ENCODE data around the gene EBPL. TPM values are rescaled to one million over a fixed set of nuclear protein-coding genes. Genes with fewer than 3 reads are reported as not detected.

The EBPL gene
- total and polyA plus RNA-seq, 4 experiments from 2014 or later = 15.1 to 61.6 (median 34.5) TPM

DNA sequence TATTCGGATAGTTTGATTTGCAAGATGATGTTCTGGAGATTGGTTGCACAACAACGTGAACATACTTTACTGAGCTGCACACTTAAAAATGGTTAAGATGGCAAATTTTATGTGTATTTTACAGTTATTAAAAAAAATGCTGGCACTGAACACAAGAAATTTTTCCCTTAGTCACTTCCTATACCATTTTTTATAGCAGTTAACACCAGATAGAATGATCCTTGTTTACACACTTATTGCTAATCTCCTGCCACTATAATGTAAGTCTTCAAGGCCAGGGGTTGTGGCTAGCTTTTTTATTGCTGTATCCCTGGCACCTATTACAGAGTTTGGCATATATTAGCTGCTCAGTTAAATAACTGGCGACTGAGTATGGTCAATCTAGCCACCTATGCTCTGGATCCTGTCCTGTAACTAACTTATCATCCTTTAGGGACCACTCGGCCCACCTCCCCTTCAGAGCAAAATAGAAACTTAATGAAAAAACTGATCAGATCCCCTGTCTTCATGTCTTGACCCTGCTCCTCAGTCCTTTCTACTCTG, 2.0 kb upstream of the EBPL start:
- POLR2A ChIA-PET (ENCODE audit: partially characterized antibody) = interaction anchor here (1.5 kb wide), 1 partner anchor 100 kb away, joined by 4 read pairs; the partner anchor contains the start of gene KPNA3

DNA sequence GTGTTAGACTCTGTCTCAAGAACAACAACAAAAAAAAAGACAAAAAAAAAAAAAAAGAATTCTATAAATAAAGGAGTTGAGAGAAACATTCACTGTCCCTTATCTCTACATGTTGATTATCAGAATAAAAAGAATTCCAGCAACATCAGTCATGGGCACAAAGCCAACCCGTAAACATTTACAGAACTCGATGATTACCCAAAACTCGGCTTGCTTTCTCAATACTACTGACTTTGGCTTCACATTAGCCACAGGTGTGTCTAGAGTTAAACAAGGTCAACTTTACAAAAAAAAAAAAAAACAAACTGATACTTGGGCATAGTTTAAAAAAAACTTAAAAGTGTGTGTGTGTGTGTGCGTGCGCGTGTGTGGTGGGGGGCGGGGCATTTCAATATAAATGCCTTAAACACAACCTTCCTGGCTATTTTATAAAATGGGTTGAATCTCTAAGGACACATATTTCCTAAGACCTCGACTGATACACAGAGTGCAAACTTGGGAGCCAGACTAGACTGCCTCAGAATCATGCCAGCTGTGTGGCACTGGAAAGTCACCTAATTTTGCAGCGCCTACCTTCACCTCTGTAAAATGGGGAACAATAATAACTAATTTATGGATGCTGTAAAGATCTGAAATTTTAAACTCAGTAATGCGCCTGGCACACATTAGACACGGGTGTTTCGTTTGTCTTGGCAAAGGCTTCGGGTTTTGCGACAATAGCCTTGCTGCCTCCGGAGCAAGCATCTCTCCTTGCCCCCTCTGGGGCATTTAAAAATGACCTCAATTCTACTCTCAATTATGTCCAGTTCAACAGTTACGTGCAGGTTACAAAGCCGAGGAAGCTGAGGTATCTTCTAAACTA, 922 bp downstream of the EBPL start:
- Histone ChIP-seq H3K9me3 (ENCODE audit: control insufficient read depth in 1 of 2, low read length in 2 of 2) (no peaks in the 10 kb centered on the region), H3K4me1 (ENCODE audit: insufficient read depth, low read length) (peaks cover 19% of the 10 kb centered on the region), H3K27me3 (ENCODE audit: insufficient read depth, low read length) (no peaks in the 10 kb centered on the region), H3K36me3 (ENCODE audit: insufficient read depth, low read length) (no peaks in the 10 kb centered on the region), H3K4me3 (ENCODE audit: low read length in 2 of 2) (peak overlapping the region; percentile 50 to 93), H3K27ac (ENCODE audit: low read depth, low read length) (peak overlapping the region; percentile 55)
- Mint-ChIP-seq H3K4me3 (peak overlapping the region; percentile 87 to 93 (median 90)), H3K27me3 (no peaks in the 10 kb centered on the region), H3K9me3 (no peaks in the 10 kb centered on the region), H3K4me1 (peaks cover 19 to 39% (median 32%) of the 10 kb centered on the region in 4 donors), H3K36me3 (peaks cover 4 to 8% of the 10 kb centered on the region in 2 donors), H3K27ac (peak overlapping the region; percentile 59 to 88 (median 72))
- ChIA-PET CTCF (ENCODE audit: partially characterized antibody) (interaction anchor here (1.0 to 1.3 kb wide), 3 partner anchors 62 to 101 kb away, joined by 3 to 5 read pairs (median 3); partner anchors contain the start of gene ARL11), POLR2A (ENCODE audit: partially characterized antibody) (interaction anchor here (0.8 to 2.5 kb wide), 9 partner anchors 13 to 435 kb away, joined by 3 to 44 read pairs (median 3); partner anchors contain the start of genes CAB39L, KPNA3, PHF11 and SETDB2)
- peak in 1 of 5 donors; percentile 5 for DNase-seq
- intact Hi-C loops (cut with micrococcal nuclease) = loop anchor here (5.0 kb wide), 2 partner anchors 42 to 43 kb away; no protein-coding TSS in a partner anchor

More for the DNA sequence above, 2.0 kb upstream of the EBPL start:
- no peaks in the 10 kb centered on the region for H3K27me3 ChIP-seq (ENCODE audit: insufficient read depth, low read length)
- H3K9me3 Mint-ChIP-seq = no peaks in the 10 kb centered on the region
- no peaks in the 10 kb centered on the region for H3K36me3 ChIP-seq (ENCODE audit: insufficient read depth, low read length)
- H3K27me3 Mint-ChIP-seq = no peaks in the 10 kb centered on the region
- H3K4me1 ChIP-seq (ENCODE audit: insufficient read depth, low read length) = peaks cover 19% of the 10 kb centered on the region
- CTCF ChIA-PET (ENCODE audit: partially characterized antibody) = no interaction called here
- H3K4me3 ChIP-seq (ENCODE audit: low read length in 2 of 2) = no peak overlapping the region
- peaks cover 12 to 26% (median 21%) of the 10 kb centered on the region in 4 donors for H3K4me1 Mint-ChIP-seq
- intact Hi-C loops (cut with micrococcal nuclease) = loop anchor here (5.0 kb wide), 2 partner anchors 39 to 46 kb away; no protein-coding TSS in a partner anchor
- no peak for DNase-seq
- peaks cover 0 to 1% of the 10 kb centered on the region in 2 donors for H3K36me3 Mint-ChIP-seq
- peak overlapping the region in 3 of 8 donors; percentile 22 to 45 (median 45) for H3K4me3 Mint-ChIP-seq
- peak overlapping the region in 1 of 7 donors; percentile 1 for H3K27ac Mint-ChIP-seq
- H3K9me3 ChIP-seq (ENCODE audit: control insufficient read depth in 1 of 2, low read length in 2 of 2) = no peaks in the 10 kb centered on the region
- H3K27ac ChIP-seq (ENCODE audit: low read depth, low read length) = no peak overlapping the region

DNA sequence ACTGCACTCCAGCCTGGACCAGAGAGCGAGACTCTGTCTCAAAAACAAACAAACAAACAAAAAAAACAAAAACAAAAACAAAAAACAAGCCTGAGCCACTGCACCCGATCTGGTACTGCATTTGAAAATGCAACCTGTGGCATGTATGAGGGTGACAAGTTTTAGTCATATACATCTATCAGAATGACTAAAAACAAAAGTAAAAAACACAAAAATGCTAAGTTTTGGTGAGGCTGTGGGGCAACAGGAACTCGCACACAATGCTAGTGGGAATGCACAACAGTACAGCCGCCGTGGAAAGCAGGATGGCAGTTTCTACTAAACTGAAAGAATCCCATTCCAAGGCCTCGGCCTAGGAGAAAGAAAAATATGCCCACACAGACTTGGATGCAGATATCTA, 7.8 kb downstream of the EBPL start:
- H3K9me3 ChIP-seq (ENCODE audit: control insufficient read depth in 1 of 2, low read length in 2 of 2) = no peaks in the 10 kb centered on the region
- peak overlapping the region in 2 of 8 donors; percentile 22 to 42 for H3K4me3 Mint-ChIP-seq
- peaks cover 5 to 11% of the 10 kb centered on the region in 2 donors for H3K36me3 Mint-ChIP-seq
- no peaks in the 10 kb centered on the region for H3K36me3 ChIP-seq (ENCODE audit: insufficient read depth, low read length)
- peaks cover 18 to 28% (median 25%) of the 10 kb centered on the region in 4 donors for H3K4me1 Mint-ChIP-seq
- H3K4me3 ChIP-seq (ENCODE audit: low read length in 2 of 2) = no peak overlapping the region
- H3K27me3 ChIP-seq (ENCODE audit: insufficient read depth, low read length) = no peaks in the 10 kb centered on the region
- intact Hi-C loops (cut with micrococcal nuclease) = no loop called here
- H3K4me1 ChIP-seq (ENCODE audit: insufficient read depth, low read length) = no peaks in the 10 kb centered on the region
- H3K27ac ChIP-seq (ENCODE audit: low read depth, low read length) = no peak overlapping the region
- peak overlapping the region in 1 of 7 donors; percentile 37 for H3K27ac Mint-ChIP-seq
- ChIA-PET POLR2A (ENCODE audit: partially characterized antibody) (no interaction called here), CTCF (ENCODE audit: partially characterized antibody) (no interaction called here)
- H3K9me3 Mint-ChIP-seq = no peaks in the 10 kb centered on the region
- H3K27me3 Mint-ChIP-seq = no peaks in the 10 kb centered on the region
- no peak for DNase-seq

DNA sequence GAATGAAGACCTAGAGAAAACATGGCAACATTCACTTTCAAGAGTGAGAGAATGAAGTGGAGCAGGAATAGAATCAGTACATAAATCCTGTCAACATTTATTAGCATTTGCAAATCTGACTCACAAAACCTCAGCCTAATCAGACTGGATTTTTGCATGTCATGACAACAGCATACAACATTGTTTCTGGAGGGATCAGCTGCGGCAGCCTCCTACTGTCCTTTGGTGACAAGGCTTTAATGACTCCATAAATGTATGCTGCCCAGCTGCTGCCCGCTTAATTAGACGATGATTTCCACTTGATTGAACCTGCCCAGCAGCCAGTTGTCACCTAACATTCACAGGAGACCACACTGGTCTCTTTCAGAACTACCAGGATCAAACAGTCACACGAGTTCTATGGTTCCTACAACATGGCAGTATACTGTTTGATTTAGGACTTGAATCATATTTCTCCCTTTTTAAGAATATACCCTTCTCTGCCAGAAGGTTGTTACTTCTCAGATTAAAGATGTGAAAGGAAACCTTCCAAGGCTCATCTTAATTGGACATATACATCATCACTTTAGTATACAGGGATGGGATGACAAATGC, 9.3 kb downstream of the EBPL start:
- intact Hi-C loops (cut with micrococcal nuclease) = no loop called here
- no peaks in the 10 kb centered on the region for H3K27me3 Mint-ChIP-seq
- H3K27ac Mint-ChIP-seq = peak overlapping the region in 1 of 7 donors; percentile 13
- no peak overlapping the region for H3K4me3 Mint-ChIP-seq
- CTCF ChIA-PET (ENCODE audit: partially characterized antibody) = no interaction called here
- DNase-seq = no peak
- POLR2A ChIA-PET (ENCODE audit: partially characterized antibody) = no interaction called here
- Histone ChIP-seq H3K27me3 (ENCODE audit: insufficient read depth, low read length) (no peaks in the 10 kb centered on the region), H3K4me1 (ENCODE audit: insufficient read depth, low read length) (no peaks in the 10 kb centered on the region), H3K27ac (ENCODE audit: low read depth, low read length) (no peak overlapping the region), H3K36me3 (ENCODE audit: insufficient read depth, low read length) (no peaks in the 10 kb centered on the region), H3K9me3 (ENCODE audit: control insufficient read depth in 1 of 2, low read length in 2 of 2) (no peaks in the 10 kb centered on the region), H3K4me3 (ENCODE audit: low read length in 2 of 2) (no peak overlapping the region)
- H3K9me3 Mint-ChIP-seq = no peaks in the 10 kb centered on the region
- H3K36me3 Mint-ChIP-seq = peaks cover 4 to 18% of the 10 kb centered on the region in 2 donors
- peaks cover 14 to 22% (median 18%) of the 10 kb centered on the region in 4 donors for H3K4me1 Mint-ChIP-seq

DNA sequence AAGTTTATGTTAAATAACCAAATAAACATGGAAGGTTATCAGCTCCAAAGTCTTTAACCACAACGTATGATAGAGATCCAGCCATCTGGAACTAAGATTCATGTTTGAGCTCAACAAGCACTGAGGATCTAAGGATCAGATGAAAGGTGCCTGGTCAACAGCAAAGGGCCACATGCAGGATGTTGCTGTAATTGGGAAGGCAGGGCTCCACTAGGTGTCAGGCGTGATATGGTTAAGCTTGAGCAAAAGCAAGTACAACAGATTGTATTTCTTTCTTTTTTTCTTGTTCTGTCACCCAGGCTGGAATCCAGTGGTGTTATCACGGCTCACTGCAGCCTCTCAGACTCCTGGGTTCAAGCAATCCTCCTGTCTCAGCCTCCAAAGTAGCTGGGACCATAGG, 12.0 kb downstream of the EBPL start:
- no peaks in the 10 kb centered on the region for H3K27me3 Mint-ChIP-seq
- no peak overlapping the region for H3K4me3 Mint-ChIP-seq
- no peaks in the 10 kb centered on the region for H3K27me3 ChIP-seq (ENCODE audit: insufficient read depth, low read length)
- POLR2A ChIA-PET (ENCODE audit: partially characterized antibody) = no interaction called here
- CTCF ChIA-PET (ENCODE audit: partially characterized antibody) = interaction anchor here (0.9 to 1.1 kb wide), 2 partner anchors 13 to 167 kb away, joined by 3 to 4 read pairs; partner anchors contain the start of gene EBPL
- no peaks in the 10 kb centered on the region for H3K9me3 ChIP-seq (ENCODE audit: control insufficient read depth in 1 of 2, low read length in 2 of 2)
- H3K27ac Mint-ChIP-seq = no peak overlapping the region
- no peak for DNase-seq
- H3K4me1 Mint-ChIP-seq = peaks cover 7 to 15% (median 13%) of the 10 kb centered on the region in 4 donors
- no peak overlapping the region for H3K27ac ChIP-seq (ENCODE audit: low read depth, low read length)
- H3K4me3 ChIP-seq (ENCODE audit: low read length in 2 of 2) = no peak overlapping the region
- no peaks in the 10 kb centered on the region for H3K4me1 ChIP-seq (ENCODE audit: insufficient read depth, low read length)
- H3K36me3 ChIP-seq (ENCODE audit: insufficient read depth, low read length) = no peaks in the 10 kb centered on the region
- H3K36me3 Mint-ChIP-seq = peaks cover 2 to 16% of the 10 kb centered on the region in 2 donors
- intact Hi-C loops (cut with micrococcal nuclease) = no loop called here
- H3K9me3 Mint-ChIP-seq = peaks cover 0 to 2% (median 0%) of the 10 kb centered on the region in 8 donors

DNA sequence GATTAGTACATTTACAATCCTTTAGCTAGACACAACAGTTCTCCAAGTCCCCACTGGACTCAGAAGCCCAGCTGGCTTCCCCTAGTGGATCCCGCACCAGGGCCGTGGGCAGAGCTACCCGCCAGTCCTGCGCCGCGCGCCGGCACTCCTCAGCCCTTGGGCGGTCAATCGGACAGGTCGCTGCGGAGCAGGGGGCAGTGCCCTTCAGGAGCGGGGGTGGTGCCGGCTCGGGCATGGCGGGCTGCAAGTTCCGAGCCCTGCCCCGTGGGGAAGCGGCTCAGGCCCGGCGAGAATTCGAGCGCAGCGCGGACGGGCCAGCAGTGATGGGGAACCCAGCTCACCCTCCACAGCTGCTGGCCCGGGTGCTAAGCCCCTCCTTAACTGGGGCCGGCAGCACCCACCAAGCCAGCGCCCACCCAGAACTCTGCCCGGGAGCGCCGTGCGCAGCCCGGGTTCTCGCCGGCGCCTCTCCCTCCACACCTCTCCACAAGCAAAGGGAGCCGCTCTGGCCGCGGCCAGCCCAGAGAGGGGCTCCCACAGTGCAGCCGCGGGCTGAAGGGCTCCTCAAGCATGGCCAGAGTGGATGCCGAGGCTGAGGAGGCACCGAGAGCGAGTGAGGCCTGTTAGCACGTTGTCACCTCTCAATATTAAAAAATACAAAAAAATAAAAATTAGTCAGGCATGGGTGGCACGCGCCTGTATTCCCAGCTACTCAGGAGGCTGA, 12.9 kb downstream of the EBPL start:
- Histone ChIP-seq H3K27ac (ENCODE audit: low read depth, low read length) (no peak overlapping the region), H3K27me3 (ENCODE audit: insufficient read depth, low read length) (no peaks in the 10 kb centered on the region), H3K4me1 (ENCODE audit: insufficient read depth, low read length) (no peaks in the 10 kb centered on the region), H3K9me3 (ENCODE audit: control insufficient read depth in 1 of 2, low read length in 2 of 2) (no peaks in the 10 kb centered on the region), H3K36me3 (ENCODE audit: insufficient read depth, low read length) (no peaks in the 10 kb centered on the region), H3K4me3 (ENCODE audit: low read length in 2 of 2) (no peak overlapping the region)
- no peak overlapping the region for H3K4me3 Mint-ChIP-seq
- H3K27me3 Mint-ChIP-seq = no peaks in the 10 kb centered on the region
- intact Hi-C loops (cut with micrococcal nuclease) = no loop called here
- H3K4me1 Mint-ChIP-seq = peaks cover 2 to 9% (median 6%) of the 10 kb centered on the region in 4 donors
- H3K9me3 Mint-ChIP-seq = peaks cover 0 to 2% (median 0%) of the 10 kb centered on the region in 8 donors
- peaks cover 2 to 16% of the 10 kb centered on the region in 2 donors for H3K36me3 Mint-ChIP-seq
- no peak for DNase-seq
- ChIA-PET POLR2A (ENCODE audit: partially characterized antibody) (interaction anchor here (0.8 kb wide), 1 partner anchor 13 kb away, joined by 4 read pairs; the partner anchor contains the start of gene EBPL), CTCF (ENCODE audit: partially characterized antibody) (no interaction called here)
- H3K27ac Mint-ChIP-seq = no peak overlapping the region
